Liver (tissue), 3 donors: ENCODE data around the gene TOR3A.

Experiments
- CTCF ChIP-seq: fragments of 150-350 bp; IDR thresholded peaks from 2 replicates; pipeline ENCODE4 v1.5.1; 2017; ENCODE audit warnings: improper control_type of control experiment, low read depth, low read length; ENCODE audit not compliant: missing input control
- EGR1 ChIP-seq, 2 donors: IDR thresholded peaks; 2 replicates each; pipeline ENCODE4 v1.6.1; 2016 to 2018; ENCODE audit warnings: antibody characterized with exemption in 2 of 2, low read depth in 2 of 2
- FOXA1 ChIP-seq: IDR thresholded peaks from 2 replicates; pipeline ENCODE4 v1.6.1; 2016; ENCODE audit warnings: antibody characterized with exemption
- GABPA ChIP-seq, 2 donors: IDR thresholded peaks in 1 of 2; conservative IDR thresholded peaks in 1 of 2; 2 replicates each; pipeline ENCODE4 v1.6.1; 2016; ENCODE audit warnings: antibody characterized with exemption in 2 of 2, mild to moderate bottlenecking in 1 of 2, moderate library complexity in 1 of 2
- HNF4G ChIP-seq: IDR thresholded peaks from 2 replicates; pipeline ENCODE4 v1.6.1; 2016; ENCODE audit warnings: antibody characterized with exemption
- MAX ChIP-seq: IDR thresholded peaks from 2 replicates; pipeline ENCODE4 v1.6.1; 2016; ENCODE audit warnings: antibody characterized with exemption
- REST ChIP-seq: IDR thresholded peaks from 2 replicates; pipeline ENCODE4 v1.6.1; 2016; ENCODE audit warnings: antibody characterized with exemption, mild to moderate bottlenecking
- SP1 ChIP-seq: IDR thresholded peaks from 2 replicates; pipeline ENCODE4 v1.6.1; 2018; ENCODE audit warnings: antibody characterized with exemption, mild to moderate bottlenecking
- TAF1 ChIP-seq: conservative IDR thresholded peaks from 2 replicates; pipeline ENCODE4 v1.6.1; 2016; ENCODE audit warnings: antibody characterized with exemption, mild to moderate bottlenecking
- ZBTB33 ChIP-seq: IDR thresholded peaks from 2 replicates; pipeline ENCODE4 v1.6.1; 2016; ENCODE audit warnings: antibody characterized with exemption
- donor health status: healthy.
- donor health status: healthy.

- no peak for TF ChIP-seq SP1
- no peak for TF ChIP-seq CTCF
- TF ChIP-seq ZBTB33 = no peak
- TF ChIP-seq HNF4G = no peak
- TF ChIP-seq GABPA (IDR thresholded peaks at IDR 0.05 in 1 of 2, conservative IDR thresholded peaks at IDR 0.05 in 1 of 2) = no peak
- TF ChIP-seq EGR1 (IDR thresholded peaks at IDR 0.05; ENCODE audit: low read depth in 2 of 2) = no peak
- no peak for TF ChIP-seq FOXA1
- no peak for TF ChIP-seq MAX
- TF ChIP-seq REST = no peak
- TF ChIP-seq TAF1 = no peak
Measured at GRCh38 chr1:179042700-179043099, 39.2 kb upstream of the TOR3A start.
